GM21381 (cell line): ENCODE data around the gene PYGM.

ENCODE experiments used
- ATAC-seq: cut with Tn5 transposase; IDR thresholded peaks from one replicate; pipeline ENCODE4 v1.9.1; 2021; ENCODE audit warnings: mild to moderate bottlenecking, moderate library complexity; ENCODE audit not compliant: unreplicated experiment

The PYGM gene

DNA sequence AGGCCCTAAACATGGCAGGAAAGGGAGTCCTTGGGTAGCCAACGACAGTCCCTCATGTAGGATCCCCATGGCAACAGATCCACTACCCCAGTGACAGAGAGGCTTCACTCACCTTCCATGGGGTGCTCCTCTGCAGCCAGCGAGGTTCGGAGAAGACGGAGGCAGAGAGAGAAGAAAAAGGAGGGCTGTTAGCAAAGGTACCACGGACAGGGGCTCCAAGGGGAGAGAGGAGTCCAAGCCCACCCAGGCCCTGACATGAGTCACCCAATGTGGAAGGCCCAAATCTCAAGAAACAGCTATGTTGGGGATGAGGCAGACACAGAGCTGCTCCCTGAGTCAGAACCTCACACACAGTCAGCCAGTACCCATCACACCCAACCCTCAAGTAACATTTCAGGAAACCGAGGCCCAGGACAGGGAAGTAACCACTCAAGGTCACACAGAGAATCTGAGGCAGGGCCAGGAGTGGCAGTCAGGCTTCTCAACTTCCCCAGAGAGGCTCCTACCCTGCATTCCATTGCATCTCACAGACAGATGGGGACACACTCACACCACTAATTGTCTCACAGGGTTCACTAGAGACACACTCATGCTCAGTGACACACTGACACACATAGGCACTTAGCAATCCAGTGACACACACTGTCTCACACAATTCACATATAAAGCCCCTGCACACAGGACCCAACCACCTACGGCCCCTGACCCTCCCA, 62.0 kb downstream of the PYGM start:
- ATAC-seq = no peak
